HUES48 (cell line): ENCODE measurements around the gene CRYBA1.
"Not testable (repeated sequence)": the region's sequence is repeated elsewhere in the genome, so short reads cannot be mapped to it uniquely, and the experiment has no call there.

ENCODE experiments used
- H3K27ac ChIP-seq: one replicate; pipeline ENCODE4 v1.7.0; 2013; ENCODE audit warnings: low read depth, low read length, inconsistent platforms
- H3K27me3 ChIP-seq: 2 replicates; pipeline ENCODE4 v1.6.1; 2013; ENCODE audit warnings: mild to moderate bottlenecking, low read length; ENCODE audit not compliant: control insufficient read depth, insufficient read depth
- H3K36me3 ChIP-seq: 2 replicates; pipeline ENCODE4 v1.6.1; 2013; ENCODE audit warnings: low read length; ENCODE audit not compliant: control insufficient read depth, insufficient read depth
- H3K4me1 ChIP-seq: 2 replicates; pipeline ENCODE4 v1.6.1; 2013; ENCODE audit warnings: mild to moderate bottlenecking, low read length; ENCODE audit not compliant: control insufficient read depth, insufficient read depth
- H3K4me3 ChIP-seq: 2 replicates; pipeline ENCODE4 v1.5.1; 2013; ENCODE audit warnings: mild to moderate bottlenecking, low read depth, low read length
- H3K9ac ChIP-seq: 2 replicates; pipeline ENCODE4 v1.6.1; 2013; ENCODE audit warnings: mild to moderate bottlenecking, low read depth, low read length, moderate library complexity
- H3K9me3 ChIP-seq: 2 replicates; pipeline ENCODE4 v1.6.1; 2013; ENCODE audit warnings: low read length; ENCODE audit not compliant: control insufficient read depth, insufficient read depth

The CRYBA1 gene, protein sequence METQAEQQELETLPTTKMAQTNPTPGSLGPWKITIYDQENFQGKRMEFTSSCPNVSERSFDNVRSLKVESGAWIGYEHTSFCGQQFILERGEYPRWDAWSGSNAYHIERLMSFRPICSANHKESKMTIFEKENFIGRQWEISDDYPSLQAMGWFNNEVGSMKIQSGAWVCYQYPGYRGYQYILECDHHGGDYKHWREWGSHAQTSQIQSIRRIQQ

GRCh38 chr17:29246628-29247027 is at the start of gene CRYBA1:
Gene CRYBA1 (plus strand): TSS chr17:29246859. CDS start chr17:29246864, 5 bp downstream.
- peaks cover under 1% of the 10 kb centered on the region; the same call in 1 of the 2 replicates for H3K4me1 ChIP-seq
- no peaks in the 10 kb centered on the region for H3K27me3 ChIP-seq
- H3K27ac ChIP-seq, result no peak within 1 kb of the TSS
- no peaks in the 10 kb centered on the region for H3K9me3 ChIP-seq
- no peaks in the 10 kb centered on the region for H3K36me3 ChIP-seq
- no peak within 1 kb of the TSS for H3K4me3 ChIP-seq
- H3K9ac ChIP-seq, result no peak within 1 kb of the TSS

DNA sequence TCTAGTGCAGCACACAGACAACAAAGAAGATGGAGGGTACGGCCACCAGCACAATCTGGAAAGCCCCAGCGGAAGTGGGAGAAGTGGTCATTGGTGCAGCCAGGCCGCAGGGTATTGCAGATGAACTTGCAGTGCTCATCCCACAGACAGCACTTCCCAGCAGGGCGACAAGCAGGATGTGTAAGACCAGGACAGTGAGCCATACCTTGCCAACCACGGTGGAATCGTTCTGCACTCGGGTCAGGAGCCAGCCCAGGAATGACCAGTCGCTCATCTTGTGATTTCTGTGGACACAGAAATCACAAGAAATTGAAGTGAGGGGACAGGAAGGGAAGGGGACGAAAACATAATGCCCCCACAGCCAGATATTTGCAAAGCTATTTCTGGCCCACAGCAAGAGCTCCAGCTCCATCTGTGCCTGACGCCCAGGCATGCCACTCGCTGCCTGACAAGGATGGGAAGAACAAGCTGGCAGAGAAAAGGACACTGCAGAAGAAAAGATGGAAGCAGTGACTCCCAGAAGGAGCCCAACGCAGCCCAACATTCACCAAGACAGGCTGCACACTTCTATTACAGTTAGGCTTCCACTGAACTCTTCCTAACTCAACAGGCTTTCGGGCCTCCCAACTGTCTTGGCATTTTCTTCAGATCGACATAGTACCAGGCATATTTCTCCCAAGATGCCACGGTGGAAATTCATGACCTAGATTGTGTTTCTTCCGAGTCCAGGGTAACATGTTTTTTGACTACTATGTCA is 49.0 kb upstream of the CRYBA1 start:
- H3K36me3 ChIP-seq, result no peaks in the 10 kb centered on the region
- no peaks in the 10 kb centered on the region for H3K27me3 ChIP-seq
- H3K4me1 ChIP-seq, result 0 out of 2 replicates have a peak, but pooled peaks cover 3% of the 10 kb centered on the region
- no peak overlapping the region for H3K9ac ChIP-seq
- H3K27ac ChIP-seq, result no peak overlapping the region
- no peaks in the 10 kb centered on the region for H3K9me3 ChIP-seq
- H3K4me3 ChIP-seq, result no peak overlapping the region

DNA sequence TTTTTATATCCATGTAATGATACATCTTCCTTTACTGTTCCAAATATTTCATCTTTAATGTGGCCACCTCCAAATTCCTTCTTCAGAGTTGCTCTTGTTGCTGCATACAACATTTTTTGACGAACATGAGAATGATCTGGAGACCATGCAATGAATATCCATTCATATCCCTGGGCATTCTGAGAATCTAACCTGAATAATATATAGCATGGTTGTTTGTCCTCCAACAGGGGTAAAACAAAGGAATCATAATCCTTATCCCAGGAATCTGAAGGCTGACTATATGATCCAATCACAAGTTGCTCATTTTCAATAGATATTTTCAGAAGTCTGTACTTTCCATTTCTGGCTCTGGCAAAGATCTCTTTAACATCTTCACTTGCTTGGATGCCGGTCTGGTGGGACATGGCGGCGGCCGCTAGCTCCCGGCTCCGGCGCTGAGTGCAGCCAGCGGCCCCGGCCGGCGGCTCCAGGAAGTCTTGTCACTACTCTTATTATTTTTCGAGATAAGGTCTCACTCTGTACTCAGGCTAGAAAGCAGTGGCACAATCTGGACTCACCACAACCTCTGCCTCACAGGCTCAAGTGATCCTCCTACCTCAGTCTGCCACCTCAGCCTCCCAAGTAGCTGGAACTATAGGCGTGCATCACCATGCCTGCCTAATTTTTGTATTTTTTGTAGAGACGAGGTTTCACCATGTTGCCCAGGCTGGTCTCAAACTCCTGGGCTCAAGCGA is 42.4 kb upstream of the CRYBA1 start:
- not testable (repeated sequence) for H3K4me1 ChIP-seq, H3K4me3 ChIP-seq, H3K36me3 ChIP-seq, H3K27me3 ChIP-seq, H3K9ac ChIP-seq, H3K9me3 ChIP-seq, H3K27ac ChIP-seq

DNA sequence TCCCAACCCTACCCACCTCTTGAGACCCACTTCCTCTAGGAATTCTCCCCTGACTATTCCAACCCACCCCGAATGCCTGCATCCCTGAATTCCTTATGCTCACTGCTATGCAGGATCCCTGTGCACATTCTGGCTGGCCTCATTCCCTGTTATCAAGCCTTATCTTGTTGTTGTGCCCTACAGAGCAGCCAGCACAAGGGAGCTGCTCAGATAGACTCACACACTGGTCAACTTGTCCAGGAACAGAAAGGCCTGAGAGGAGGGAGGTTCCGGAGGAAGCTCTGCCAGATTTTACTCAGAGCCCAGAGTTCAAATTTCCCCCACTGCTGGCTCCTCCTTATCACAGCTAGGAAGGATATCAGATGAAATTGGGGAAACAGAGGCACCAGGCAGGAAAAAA is 41.6 kb upstream of the CRYBA1 start:
- Histone ChIP-seq H3K9ac (no peak overlapping the region), H3K27ac (no peak overlapping the region), H3K36me3 (no peaks in the 10 kb centered on the region), H3K27me3 (no peaks in the 10 kb centered on the region), H3K9me3 (no peaks in the 10 kb centered on the region), H3K4me1 (peaks cover 9% of the 10 kb centered on the region), H3K4me3 (no peak overlapping the region)

DNA sequence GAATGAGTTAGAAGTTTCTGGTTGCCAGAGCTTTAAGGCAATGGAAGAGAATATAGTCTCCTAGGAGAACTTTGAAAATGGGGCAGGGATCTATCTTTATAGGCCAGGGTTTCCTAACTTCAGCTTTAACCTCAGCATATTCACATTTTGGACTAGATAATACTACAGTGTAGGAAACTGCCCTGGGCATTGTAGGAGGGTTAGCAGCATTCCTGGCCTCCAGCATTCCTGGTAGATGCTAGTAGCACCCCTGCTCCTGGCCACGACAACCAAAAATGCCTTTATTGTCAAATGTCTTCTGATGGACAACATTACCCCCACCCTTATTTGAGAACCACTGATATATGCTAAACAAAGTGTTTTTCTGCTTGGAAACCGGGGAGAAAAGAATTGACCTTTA is 38.7 kb upstream of the CRYBA1 start:
- H3K36me3 ChIP-seq, result no peaks in the 10 kb centered on the region
- H3K4me3 ChIP-seq, result no peak overlapping the region
- no peaks in the 10 kb centered on the region for H3K9me3 ChIP-seq
- H3K4me1 ChIP-seq, result peaks cover 9% of the 10 kb centered on the region
- H3K9ac ChIP-seq, result no peak overlapping the region
- H3K27ac ChIP-seq, result no peak overlapping the region
- no peaks in the 10 kb centered on the region for H3K27me3 ChIP-seq

DNA sequence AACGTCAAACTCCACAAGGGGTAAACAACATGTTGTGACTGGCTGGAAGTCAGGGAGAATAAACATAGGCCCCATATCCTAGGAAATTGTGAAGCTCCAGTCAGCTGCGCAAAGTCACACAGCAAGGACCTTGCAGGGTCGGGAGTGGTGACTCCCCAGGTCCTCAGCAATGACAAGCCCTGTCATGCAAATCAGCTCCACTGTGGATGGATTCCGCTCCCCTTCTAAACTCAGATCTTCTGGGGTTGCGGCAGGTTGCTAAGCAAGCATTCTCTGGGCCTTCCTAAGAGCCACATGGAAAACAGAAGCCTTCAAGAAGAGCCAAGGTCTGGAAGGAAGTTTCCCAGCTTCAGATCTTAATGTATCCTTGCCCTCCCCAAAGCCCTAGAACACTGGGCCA is 37.6 kb upstream of the CRYBA1 start:
- H3K4me3 ChIP-seq, result no peak overlapping the region
- H3K27ac ChIP-seq, result no peak overlapping the region
- H3K36me3 ChIP-seq, result no peaks in the 10 kb centered on the region
- H3K27me3 ChIP-seq, result no peaks in the 10 kb centered on the region
- H3K9ac ChIP-seq, result no peak overlapping the region
- peaks cover 9% of the 10 kb centered on the region for H3K4me1 ChIP-seq
- no peaks in the 10 kb centered on the region for H3K9me3 ChIP-seq

- Histone ChIP-seq H3K36me3 (no peaks in the 10 kb centered on the region), H3K4me1 (peaks cover 9% of the 10 kb centered on the region), H3K4me3 (no peak overlapping the region), H3K27me3 (no peaks in the 10 kb centered on the region), H3K9me3 (no peaks in the 10 kb centered on the region), H3K27ac (no peak overlapping the region), H3K9ac (no peak overlapping the region)
These were observed 35.8 kb upstream of the CRYBA1 start for GRCh38 chr17:29210879-29211278.

DNA sequence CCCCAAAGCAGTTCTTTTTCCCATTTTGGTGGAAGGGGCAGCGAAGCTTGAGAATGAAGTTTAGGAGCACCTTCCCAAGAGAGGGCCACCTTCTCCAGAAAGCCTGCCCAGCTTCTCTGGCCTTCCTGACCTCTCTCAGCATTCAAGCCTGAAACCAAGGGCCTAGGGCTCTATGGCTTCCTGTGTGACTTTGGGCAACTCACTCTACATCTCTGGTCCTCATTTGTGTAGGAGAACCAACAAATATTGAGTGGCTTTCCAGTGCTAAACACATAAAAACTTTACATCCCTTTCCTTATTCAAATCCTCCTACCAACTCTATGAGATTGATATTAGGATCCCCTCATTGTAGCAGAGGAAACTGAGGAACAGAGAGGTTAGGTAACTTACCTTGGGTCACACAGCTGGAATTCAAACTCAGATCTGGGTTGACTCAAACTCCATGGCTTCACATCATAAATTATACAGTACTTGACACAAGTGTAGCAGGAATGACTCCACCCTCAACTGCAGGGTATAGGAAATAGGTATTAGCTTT is 34.5 kb upstream of the CRYBA1 start:
- no peaks in the 10 kb centered on the region for H3K9me3 ChIP-seq
- no peaks in the 10 kb centered on the region for H3K36me3 ChIP-seq
- H3K9ac ChIP-seq, result no peak overlapping the region
- H3K4me1 ChIP-seq, result peaks cover 9% of the 10 kb centered on the region
- no peak overlapping the region for H3K4me3 ChIP-seq
- no peaks in the 10 kb centered on the region for H3K27me3 ChIP-seq
- H3K27ac ChIP-seq, result no peak overlapping the region

- no peak overlapping the region for H3K9ac ChIP-seq
- no peaks in the 10 kb centered on the region for H3K27me3 ChIP-seq
- H3K36me3 ChIP-seq, result no peaks in the 10 kb centered on the region
- H3K9me3 ChIP-seq, result no peaks in the 10 kb centered on the region
- H3K4me3 ChIP-seq, result no peak overlapping the region
- no peak overlapping the region for H3K27ac ChIP-seq
- peaks cover 6% of the 10 kb centered on the region for H3K4me1 ChIP-seq
These were observed 34.0 kb upstream of the CRYBA1 start for GRCh38 chr17:29212681-29213121.

DNA sequence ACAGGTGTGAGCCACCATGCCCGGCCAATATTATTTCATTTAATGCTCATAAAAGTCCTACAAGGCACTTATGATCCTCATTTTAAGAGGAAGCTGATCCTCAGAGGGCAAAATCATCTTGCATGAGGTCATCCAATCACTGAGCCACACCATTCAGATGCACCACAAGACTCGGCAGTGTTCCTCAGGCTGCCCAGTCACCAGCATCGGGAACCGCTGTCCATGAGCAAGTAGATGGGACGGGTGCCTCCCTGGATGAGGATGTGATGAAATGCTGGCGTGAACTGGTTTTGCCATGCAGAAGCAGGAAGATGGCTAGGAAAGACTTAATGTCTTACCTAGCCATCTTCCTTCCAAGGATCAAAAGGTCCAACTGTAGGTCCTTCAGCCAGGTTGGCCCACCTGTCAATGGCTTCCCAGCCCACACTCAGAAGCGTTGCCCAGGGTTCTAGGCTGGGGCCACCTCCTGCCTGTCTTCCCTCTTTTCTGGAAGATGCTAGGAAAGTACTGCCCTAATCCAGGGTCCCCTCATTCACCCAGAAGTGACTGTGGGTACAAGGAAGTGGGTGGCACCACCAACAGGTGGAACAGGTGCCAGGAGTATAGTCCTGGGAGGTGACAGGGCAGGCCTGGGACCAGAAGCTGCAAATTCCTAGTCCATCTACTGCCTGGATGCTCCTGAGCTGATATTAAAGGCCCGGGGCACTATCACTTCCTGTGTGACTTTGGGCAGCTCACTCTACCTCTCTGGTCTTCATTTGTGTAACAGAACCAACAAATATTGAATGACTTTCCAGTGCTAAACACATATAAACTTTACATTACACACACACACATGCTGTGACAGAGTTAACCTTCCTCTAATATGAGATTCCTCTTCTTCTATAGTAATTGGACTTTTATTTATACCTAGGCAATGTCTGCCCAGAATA is 32.2 kb upstream of the CRYBA1 start:
- Histone ChIP-seq H3K4me3 (no peak overlapping the region), H3K4me1 (peaks cover 4% of the 10 kb centered on the region; the same call in 1 of the 2 replicates), H3K9me3 (no peaks in the 10 kb centered on the region), H3K27me3 (no peaks in the 10 kb centered on the region), H3K36me3 (no peaks in the 10 kb centered on the region), H3K27ac (no peak overlapping the region), H3K9ac (no peak overlapping the region)
